ENCODE measurements around the gene SEMA7A. TPM values are rescaled to one million over a fixed set of nuclear protein-coding genes. Genes with fewer than 3 reads are reported as not detected.

Gene SEMA7A
- total and polyA plus RNA-seq, 3 experiments from 2014 or later: 1.9 to 72.5 (median 71.2) TPM

- H3K27me3 Mint-ChIP-seq: peaks cover 0 to 3% of the 10 kb centered on the region in 2 donors
- no peak overlapping the region for H3K4me3 ChIP-seq (ENCODE audit: low read length)
- H3K27ac Mint-ChIP-seq: no peak overlapping the region
- H3K36me3 ChIP-seq (ENCODE audit: insufficient read depth, low read length): no peaks in the 10 kb centered on the region
- H3K4me1 ChIP-seq (ENCODE audit: insufficient read depth, low read length): peaks cover 2% of the 10 kb centered on the region
- H3K27ac ChIP-seq (ENCODE audit: low read depth, low read length): no peak overlapping the region
- H3K4me3 Mint-ChIP-seq: no peak overlapping the region
- H3K9me3 Mint-ChIP-seq: no peaks in the 10 kb centered on the region
- H3K4me1 Mint-ChIP-seq: peaks cover 10 to 14% (median 14%) of the 10 kb centered on the region in 3 donors
- POLR2A ChIA-PET: no interaction called here
- H3K9me3 ChIP-seq (ENCODE audit: low read length): no peaks in the 10 kb centered on the region
- H3K27me3 ChIP-seq (ENCODE audit: insufficient read depth, low read length, poor library complexity, severe bottlenecking): no peaks in the 10 kb centered on the region
- H3K36me3 Mint-ChIP-seq: peaks cover 0 to 38% (median 3%) of the 10 kb centered on the region in 3 donors
- CTCF ChIA-PET: interaction anchor here (0.9 to 3.1 kb wide), 3 partner anchors 27 to 36 kb away, joined by 3 to 13 read pairs (median 13); no protein-coding TSS in a partner anchor
- no peak for DNase-seq
Measured at GRCh38 chr15:74409225-74409624, 24.5 kb downstream of the SEMA7A start.

- POLR2A ChIA-PET: no interaction called here
- H3K27ac Mint-ChIP-seq: peak overlapping the region in 3 of 8 donors; percentile 7 to 83 (median 10)
Measured at GRCh38 chr15:74408815-74409214, 24.9 kb downstream of the SEMA7A start.

GRCh38 chr15:74408385-74408784 lies 25.4 kb downstream of the SEMA7A start:
- H3K36me3 Mint-ChIP-seq: peaks cover 0 to 31% (median 3%) of the 10 kb centered on the region in 3 donors

More at GRCh38 chr15:74408815-74409214, 24.9 kb downstream of the SEMA7A start:
- no peak overlapping the region for H3K27ac ChIP-seq (ENCODE audit: low read depth, low read length)
- H3K36me3 ChIP-seq (ENCODE audit: insufficient read depth, low read length): no peaks in the 10 kb centered on the region
- Mint-ChIP-seq H3K9me3 (no peaks in the 10 kb centered on the region), H3K27me3 (peaks cover 0 to 3% of the 10 kb centered on the region in 2 donors), H3K4me3 (no peak overlapping the region), H3K36me3 (peaks cover 0 to 34% (median 3%) of the 10 kb centered on the region in 3 donors), H3K4me1 (peaks cover 14 to 18% (median 16%) of the 10 kb centered on the region in 3 donors)
- H3K9me3 ChIP-seq (ENCODE audit: low read length): no peaks in the 10 kb centered on the region
- CTCF ChIA-PET: interaction anchor here (0.9 to 2.9 kb wide), 2 partner anchors 27 to 36 kb away, joined by 3 to 13 read pairs; no protein-coding TSS in a partner anchor
- DNase-seq: no peak
- no peak overlapping the region for H3K4me3 ChIP-seq (ENCODE audit: low read length)
- peaks cover 6% of the 10 kb centered on the region for H3K4me1 ChIP-seq (ENCODE audit: insufficient read depth, low read length)
- H3K27me3 ChIP-seq (ENCODE audit: insufficient read depth, low read length, poor library complexity, severe bottlenecking): no peaks in the 10 kb centered on the region

GRCh38 chr15:74406992-74407705 lies 26.6 kb downstream of the SEMA7A start:
- H3K27me3 Mint-ChIP-seq: peaks cover 0 to 3% of the 10 kb centered on the region in 2 donors
- CTCF ChIA-PET: interaction anchor here (0.6 kb wide), 1 partner anchor 31 kb away, joined by 3 read pairs; no protein-coding TSS in a partner anchor
- peaks cover 30 to 35% (median 33%) of the 10 kb centered on the region in 3 donors for H3K4me1 Mint-ChIP-seq
- H3K9me3 Mint-ChIP-seq: no peaks in the 10 kb centered on the region
- no peaks in the 10 kb centered on the region for H3K9me3 ChIP-seq (ENCODE audit: low read length)
- POLR2A ChIA-PET: no interaction called here
- DNase-seq: no peak
- H3K36me3 ChIP-seq (ENCODE audit: insufficient read depth, low read length): no peaks in the 10 kb centered on the region
- peak overlapping the region in 7 of 8 donors; percentile 1 to 77 (median 29) for H3K27ac Mint-ChIP-seq
- H3K4me3 ChIP-seq (ENCODE audit: low read length): no peak overlapping the region
- no peak overlapping the region for H3K4me3 Mint-ChIP-seq
- H3K4me1 ChIP-seq (ENCODE audit: insufficient read depth, low read length): peaks cover 23% of the 10 kb centered on the region
- H3K27me3 ChIP-seq (ENCODE audit: insufficient read depth, low read length, poor library complexity, severe bottlenecking): no peaks in the 10 kb centered on the region
- no peak overlapping the region for H3K27ac ChIP-seq (ENCODE audit: low read depth, low read length)
- peaks cover 0 to 22% (median 0%) of the 10 kb centered on the region in 3 donors for H3K36me3 Mint-ChIP-seq

More at GRCh38 chr15:74408385-74408784, 25.4 kb downstream of the SEMA7A start:
- Histone ChIP-seq H3K36me3 (ENCODE audit: insufficient read depth, low read length) (no peaks in the 10 kb centered on the region), H3K9me3 (ENCODE audit: low read length) (no peaks in the 10 kb centered on the region), H3K27ac (ENCODE audit: low read depth, low read length) (no peak overlapping the region), H3K4me1 (ENCODE audit: insufficient read depth, low read length) (peaks cover 10% of the 10 kb centered on the region), H3K4me3 (ENCODE audit: low read length) (no peak overlapping the region), H3K27me3 (ENCODE audit: insufficient read depth, low read length, poor library complexity, severe bottlenecking) (no peaks in the 10 kb centered on the region)
- H3K27me3 Mint-ChIP-seq: peaks cover 0 to 3% of the 10 kb centered on the region in 2 donors
- H3K27ac Mint-ChIP-seq: peak overlapping the region in 4 of 8 donors; percentile 7 to 91 (median 46)
- H3K4me3 Mint-ChIP-seq: no peak overlapping the region
- H3K4me1 Mint-ChIP-seq: peaks cover 18 to 22% (median 21%) of the 10 kb centered on the region in 3 donors
- no peaks in the 10 kb centered on the region for H3K9me3 Mint-ChIP-seq
- CTCF ChIA-PET: interaction anchor here (2.9 kb wide), 1 partner anchor 26 kb away, joined by 13 read pairs; no protein-coding TSS in a partner anchor
- POLR2A ChIA-PET: no interaction called here
- DNase-seq: no peak

- H3K9me3 ChIP-seq (ENCODE audit: low read length): no peaks in the 10 kb centered on the region
- POLR2A ChIA-PET: interaction anchor here (1.4 kb wide), 1 partner anchor 13 kb away, joined by 3 read pairs; no protein-coding TSS in a partner anchor
- H3K4me3 ChIP-seq (ENCODE audit: low read length): no peak overlapping the region
- Mint-ChIP-seq H3K27ac (peak overlapping the region in 7 of 8 donors; percentile 1 to 77 (median 35)), H3K4me3 (no peak overlapping the region), H3K9me3 (no peaks in the 10 kb centered on the region), H3K36me3 (peaks cover 0 to 16% (median 0%) of the 10 kb centered on the region in 3 donors), H3K27me3 (peaks cover 0 to 3% of the 10 kb centered on the region in 2 donors), H3K4me1 (peaks cover 37 to 41% (median 39%) of the 10 kb centered on the region in 3 donors)
- DNase-seq: no peak
- CTCF ChIA-PET: interaction anchor here (0.6 kb wide), 1 partner anchor 31 kb away, joined by 3 read pairs; no protein-coding TSS in a partner anchor
- H3K4me1 ChIP-seq (ENCODE audit: insufficient read depth, low read length): peaks cover 29% of the 10 kb centered on the region
- H3K27ac ChIP-seq (ENCODE audit: low read depth, low read length): no peak overlapping the region
- H3K27me3 ChIP-seq (ENCODE audit: insufficient read depth, low read length, poor library complexity, severe bottlenecking): no peaks in the 10 kb centered on the region
- no peaks in the 10 kb centered on the region for H3K36me3 ChIP-seq (ENCODE audit: insufficient read depth, low read length)
Measured at GRCh38 chr15:74406517-74406916, 27.2 kb downstream of the SEMA7A start.

- H3K27me3 Mint-ChIP-seq: peaks cover 0 to 3% of the 10 kb centered on the region in 2 donors
- Histone ChIP-seq H3K4me1 (ENCODE audit: insufficient read depth, low read length) (peaks cover 36% of the 10 kb centered on the region), H3K9me3 (ENCODE audit: low read length) (no peaks in the 10 kb centered on the region), H3K27ac (ENCODE audit: low read depth, low read length) (no peak overlapping the region), H3K36me3 (ENCODE audit: insufficient read depth, low read length) (no peaks in the 10 kb centered on the region), H3K27me3 (ENCODE audit: insufficient read depth, low read length, poor library complexity, severe bottlenecking) (no peaks in the 10 kb centered on the region), H3K4me3 (ENCODE audit: low read length) (no peak overlapping the region)
- no peak for DNase-seq
- ChIA-PET CTCF (interaction anchor here (6.2 kb wide), 1 partner anchor 24 kb away, joined by 35 read pairs; no protein-coding TSS in a partner anchor), POLR2A (interaction anchor here (1.4 kb wide), 1 partner anchor 12 kb away, joined by 3 read pairs; no protein-coding TSS in a partner anchor)
- H3K27ac Mint-ChIP-seq: peak overlapping the region; percentile 5 to 87 (median 41)
- no peaks in the 10 kb centered on the region for H3K9me3 Mint-ChIP-seq
- peaks cover 44 to 48% (median 46%) of the 10 kb centered on the region in 3 donors for H3K4me1 Mint-ChIP-seq
- H3K4me3 Mint-ChIP-seq: no peak overlapping the region
- H3K36me3 Mint-ChIP-seq: peaks cover 0 to 9% (median 0%) of the 10 kb centered on the region in 3 donors
Measured at GRCh38 chr15:74405823-74406222, 27.9 kb downstream of the SEMA7A start.

- Histone ChIP-seq H3K27ac (ENCODE audit: low read depth, low read length) (no peak overlapping the region), H3K4me3 (ENCODE audit: low read length) (no peak overlapping the region), H3K9me3 (ENCODE audit: low read length) (no peaks in the 10 kb centered on the region), H3K27me3 (ENCODE audit: insufficient read depth, low read length, poor library complexity, severe bottlenecking) (no peaks in the 10 kb centered on the region), H3K4me1 (ENCODE audit: insufficient read depth, low read length) (peaks cover 51% of the 10 kb centered on the region), H3K36me3 (ENCODE audit: insufficient read depth, low read length) (no peaks in the 10 kb centered on the region)
- peak overlapping the region; percentile 35 to 95 (median 70) for H3K27ac Mint-ChIP-seq
- no peak for DNase-seq
- ChIA-PET POLR2A (interaction anchor here (2.9 kb wide), 1 partner anchor 28 kb away, joined by 18 read pairs; no protein-coding TSS in a partner anchor), CTCF (interaction anchor here (1.1 to 6.2 kb wide), 6 partner anchors 19 to 30 kb away, joined by 3 to 35 read pairs (median 8); no protein-coding TSS in a partner anchor)
- H3K4me3 Mint-ChIP-seq: peak overlapping the region in 1 of 7 donors; percentile 12
- no peaks in the 10 kb centered on the region for H3K36me3 Mint-ChIP-seq
- peaks cover 59 to 65% (median 61%) of the 10 kb centered on the region in 3 donors for H3K4me1 Mint-ChIP-seq
- H3K9me3 Mint-ChIP-seq: no peaks in the 10 kb centered on the region
- peaks cover 0 to 3% of the 10 kb centered on the region in 2 donors for H3K27me3 Mint-ChIP-seq
Measured at GRCh38 chr15:74403991-74404563, 29.7 kb downstream of the SEMA7A start.
